Astrocyte (in vitro differentiated cells and primary cell): ENCODE data around the gene CNOT6L. TPM values are rescaled to one million over a fixed set of nuclear protein-coding genes. Genes with fewer than 3 reads are reported as not detected.

ENCODE experiments used
- DNase-seq: peaks from one replicate; pipeline ENCODE4 v3.0.0-alpha.2; 2010; ENCODE audit warnings: low read depth
- FAIRE-seq: peaks from 2 replicates; lab custom pipeline; 2011; peaks lifted over from hg19 to GRCh38; lab: Jason Lieb, UNC
- H2AFZ ChIP-seq: 2 replicates; pipeline ENCODE4 v1.6.0; 2012; ENCODE audit warnings: low read depth, low read length, inconsistent platforms
- H3K27ac ChIP-seq: 2 replicates; pipeline ENCODE4 v1.5.1; 2011; ENCODE audit warnings: low read depth, low read length, inconsistent platforms
- H3K27me3 ChIP-seq: 2 replicates; pipeline ENCODE4 v1.6.0; 2011; ENCODE audit warnings: low read length, inconsistent platforms; ENCODE audit not compliant: insufficient read depth
- H3K36me3 ChIP-seq: 2 replicates; pipeline ENCODE4 v1.5.1; 2011; ENCODE audit warnings: low read length, inconsistent platforms; ENCODE audit not compliant: insufficient read depth
- H3K4me1 ChIP-seq: 2 replicates; pipeline ENCODE4 v1.5.1; 2011; ENCODE audit warnings: low read length, inconsistent platforms; ENCODE audit not compliant: insufficient read depth
- H3K4me2 ChIP-seq: 2 replicates; pipeline ENCODE4 v1.6.0; 2012; ENCODE audit warnings: low read length, inconsistent platforms
- H3K4me3 ChIP-seq: 2 replicates; pipeline ENCODE4 v1.5.1; 2011; ENCODE audit warnings: low read depth, mild to moderate bottlenecking, low read length, inconsistent platforms; ENCODE audit not compliant: insufficient read depth
- H3K79me2 ChIP-seq: 2 replicates; pipeline ENCODE4 v1.6.0; 2012; ENCODE audit warnings: mild to moderate bottlenecking, low read length, inconsistent platforms; ENCODE audit not compliant: insufficient read depth
- H3K9ac ChIP-seq: 2 replicates; pipeline ENCODE4 v1.6.0; 2012; ENCODE audit warnings: mild to moderate bottlenecking, low read length, inconsistent platforms
- H3K9me3 ChIP-seq: 2 replicates; pipeline ENCODE4 v1.5.1; 2012; ENCODE audit warnings: low read depth, mild to moderate bottlenecking, low read length, inconsistent platforms; ENCODE audit not compliant: insufficient read depth
- H4K20me1 ChIP-seq: 2 replicates; pipeline ENCODE4 v1.6.0; 2012; ENCODE audit warnings: low read length, inconsistent platforms; ENCODE audit not compliant: insufficient read depth
- H3K27ac Mint-ChIP-seq: one replicate; pipeline ENCODE4 v1.8.0; 2021; ENCODE audit warnings: mild to moderate bottlenecking, mixed read lengths; ENCODE audit not compliant: unreplicated experiment
- H3K27me3 Mint-ChIP-seq: one replicate; pipeline ENCODE4 v1.8.0; 2021; ENCODE audit warnings: low read depth, mixed read lengths; ENCODE audit not compliant: unreplicated experiment
- H3K36me3 Mint-ChIP-seq: one replicate; pipeline ENCODE4 v1.8.0; 2021; ENCODE audit warnings: low read depth, mixed read lengths; ENCODE audit not compliant: unreplicated experiment
- H3K4me1 Mint-ChIP-seq: one replicate; pipeline ENCODE4 v1.8.0; 2021; ENCODE audit warnings: low read depth, mixed read lengths; ENCODE audit not compliant: unreplicated experiment
- H3K4me3 Mint-ChIP-seq: one replicate; pipeline ENCODE4 v1.8.0; 2021; ENCODE audit warnings: mild to moderate bottlenecking, moderate library complexity, mixed read lengths; ENCODE audit not compliant: unreplicated experiment
- H3K9me3 Mint-ChIP-seq: one replicate; pipeline ENCODE4 v1.8.0; 2021; ENCODE audit warnings: mild to moderate bottlenecking, mixed read lengths; ENCODE audit not compliant: unreplicated experiment
- EZH2 ChIP-seq: IDR thresholded peaks from 2 replicates; pipeline ENCODE4 v1.6.1; 2012; ENCODE audit warnings: mild to moderate bottlenecking, low read length, inconsistent platforms; ENCODE audit not compliant: insufficient read depth
- total RNA-seq: library from RNA; stranded (reverse); gene quantifications from 2 replicates; pipeline ENCODE4 v1.2.1, GENCODE V29; 2021
- TF ChIP-seq, protein P1 (sequence below): IDR thresholded peaks from 2 replicates; pipeline ENCODE4 v1.5.1; 2011; ENCODE audit warnings: low read depth, mild to moderate bottlenecking, inconsistent platforms, low read length, moderate library complexity; ENCODE audit not compliant: insufficient read depth

CNOT6L gene
- total RNA-seq, 1 donor from 2014 or later: 34.0 TPM

- no peak overlapping the region for H3K27ac Mint-ChIP-seq
- H3K9me3 Mint-ChIP-seq: no peaks in the 10 kb centered on the region
- Histone ChIP-seq H2AFZ (no peak overlapping the region), H3K9ac (no peak overlapping the region), H3K79me2 (no peaks in the 10 kb centered on the region), H3K4me1 (no peaks in the 10 kb centered on the region), H3K27ac (no peak overlapping the region), H4K20me1 (no peaks in the 10 kb centered on the region), H3K36me3 (no peaks in the 10 kb centered on the region), H3K9me3 (no peaks in the 10 kb centered on the region), H3K27me3 (no peaks in the 10 kb centered on the region), H3K4me2 (no peak overlapping the region), H3K4me3 (no peak overlapping the region)
- H3K27me3 Mint-ChIP-seq: no peaks in the 10 kb centered on the region
- no peak for DNase-seq
- peaks cover 8% of the 10 kb centered on the region for H3K36me3 Mint-ChIP-seq
- H3K4me3 Mint-ChIP-seq: no peak overlapping the region
- peak; percentile 45 for FAIRE-seq
- TF ChIP-seq, protein P1, sequence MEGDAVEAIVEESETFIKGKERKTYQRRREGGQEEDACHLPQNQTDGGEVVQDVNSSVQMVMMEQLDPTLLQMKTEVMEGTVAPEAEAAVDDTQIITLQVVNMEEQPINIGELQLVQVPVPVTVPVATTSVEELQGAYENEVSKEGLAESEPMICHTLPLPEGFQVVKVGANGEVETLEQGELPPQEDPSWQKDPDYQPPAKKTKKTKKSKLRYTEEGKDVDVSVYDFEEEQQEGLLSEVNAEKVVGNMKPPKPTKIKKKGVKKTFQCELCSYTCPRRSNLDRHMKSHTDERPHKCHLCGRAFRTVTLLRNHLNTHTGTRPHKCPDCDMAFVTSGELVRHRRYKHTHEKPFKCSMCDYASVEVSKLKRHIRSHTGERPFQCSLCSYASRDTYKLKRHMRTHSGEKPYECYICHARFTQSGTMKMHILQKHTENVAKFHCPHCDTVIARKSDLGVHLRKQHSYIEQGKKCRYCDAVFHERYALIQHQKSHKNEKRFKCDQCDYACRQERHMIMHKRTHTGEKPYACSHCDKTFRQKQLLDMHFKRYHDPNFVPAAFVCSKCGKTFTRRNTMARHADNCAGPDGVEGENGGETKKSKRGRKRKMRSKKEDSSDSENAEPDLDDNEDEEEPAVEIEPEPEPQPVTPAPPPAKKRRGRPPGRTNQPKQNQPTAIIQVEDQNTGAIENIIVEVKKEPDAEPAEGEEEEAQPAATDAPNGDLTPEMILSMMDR: no peak
- TF ChIP-seq EZH2: no peak
- peaks cover 9% of the 10 kb centered on the region for H3K4me1 Mint-ChIP-seq
These were observed 103.5 kb downstream of the CNOT6L start for GRCh38 chr4:77715414-77716290.

DNA sequence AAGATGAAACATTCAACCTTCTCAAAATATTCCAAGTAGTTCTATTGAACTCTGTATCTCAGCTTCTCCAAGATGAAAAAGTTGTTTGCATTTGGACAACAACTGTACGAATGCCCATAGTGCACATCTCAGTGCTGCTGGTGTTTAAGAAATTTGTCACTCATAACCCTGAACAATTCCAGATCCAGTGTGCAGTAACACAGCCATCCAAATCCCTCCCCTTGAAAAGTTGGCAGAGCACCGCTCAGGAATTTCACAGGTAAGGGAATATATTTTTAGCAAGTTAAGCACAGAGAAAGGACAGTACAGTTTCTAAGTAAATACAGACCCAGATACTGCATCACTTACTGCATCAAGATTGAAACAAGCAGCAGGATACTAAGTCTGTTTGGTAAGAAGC, 104.7 kb downstream of the CNOT6L start:
- Histone ChIP-seq H3K9me3 (no peaks in the 10 kb centered on the region), H3K4me2 (no peak overlapping the region), H3K4me3 (no peak overlapping the region), H3K4me1 (no peaks in the 10 kb centered on the region), H3K27me3 (no peaks in the 10 kb centered on the region), H3K9ac (no peak overlapping the region), H3K79me2 (no peaks in the 10 kb centered on the region), H4K20me1 (no peaks in the 10 kb centered on the region), H3K27ac (no peak overlapping the region), H2AFZ (no peak overlapping the region), H3K36me3 (no peaks in the 10 kb centered on the region)
- H3K27ac Mint-ChIP-seq: no peak overlapping the region
- no peaks in the 10 kb centered on the region for H3K27me3 Mint-ChIP-seq
- peaks cover 9% of the 10 kb centered on the region for H3K4me1 Mint-ChIP-seq
- no peaks in the 10 kb centered on the region for H3K9me3 Mint-ChIP-seq
- DNase-seq (no peak), FAIRE-seq (no peak)
- peaks cover 3% of the 10 kb centered on the region for H3K36me3 Mint-ChIP-seq
- no peak overlapping the region for H3K4me3 Mint-ChIP-seq
- TF ChIP-seq, protein P1: no peak
- TF ChIP-seq EZH2: no peak

DNA sequence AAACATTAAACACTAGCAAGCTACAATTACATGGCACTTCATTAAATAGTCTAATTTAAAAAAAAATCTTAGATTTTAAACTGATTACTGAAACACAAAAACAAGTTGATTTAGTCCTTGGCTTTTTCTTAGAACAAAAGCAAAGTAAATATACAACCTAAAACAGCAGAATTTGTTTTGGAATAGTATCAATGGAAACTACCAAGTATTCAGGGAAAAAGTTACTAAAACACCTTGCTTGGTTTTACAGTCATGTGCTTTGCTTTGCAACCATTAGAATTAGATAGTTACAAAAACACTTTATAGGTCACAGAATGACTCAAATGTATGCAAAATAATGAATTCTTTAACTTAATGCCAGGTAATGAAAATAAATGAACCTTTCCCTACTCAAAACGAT, 105.3 kb downstream of the CNOT6L start:
- FAIRE-seq (no peak), DNase-seq (no peak)
- H3K4me1 Mint-ChIP-seq: peaks cover 4% of the 10 kb centered on the region
- Histone ChIP-seq H3K9ac (no peak overlapping the region), H3K79me2 (no peaks in the 10 kb centered on the region), H3K27me3 (no peaks in the 10 kb centered on the region), H3K4me1 (no peaks in the 10 kb centered on the region), H3K9me3 (no peaks in the 10 kb centered on the region), H3K4me2 (no peak overlapping the region), H3K4me3 (no peak overlapping the region), H3K27ac (no peak overlapping the region), H4K20me1 (no peaks in the 10 kb centered on the region), H2AFZ (no peak overlapping the region), H3K36me3 (no peaks in the 10 kb centered on the region)
- H3K27ac Mint-ChIP-seq: no peak overlapping the region
- H3K36me3 Mint-ChIP-seq: peaks cover 3% of the 10 kb centered on the region
- TF ChIP-seq EZH2: no peak
- TF ChIP-seq, protein P1: no peak
- no peak overlapping the region for H3K4me3 Mint-ChIP-seq
- no peaks in the 10 kb centered on the region for H3K9me3 Mint-ChIP-seq
- H3K27me3 Mint-ChIP-seq: no peaks in the 10 kb centered on the region
